Neural progenitor cell (in vitro differentiated cells): ENCODE results near the gene PATJ. TPM values are rescaled to one million over a fixed set of nuclear protein-coding genes. Genes with fewer than 3 reads are reported as not detected.

Source experiments
- DNase-seq: peaks from one replicate; pipeline ENCODE4 v3.0.0-alpha.2; 2016; ENCODE audit warnings: low spot score
- H2AFZ ChIP-seq: fragments of 200-600 bp; sonication (generic); replicated peaks from 2 replicates; pipeline ENCODE4 v1.6.1; 2016; ENCODE audit warnings: antibody characterized with exemption
- H3F3A ChIP-seq: fragments of 200-600 bp; sonication (generic); 2 replicates; pipeline ENCODE4 v1.6.1; 2016; ENCODE audit warnings: antibody characterized with exemption, low read depth
- H3K27ac ChIP-seq: fragments of 200-600 bp; sonication (generic); 2 replicates; pipeline ENCODE4 v1.5.1; 2016; ENCODE audit warnings: mild to moderate bottlenecking
- H3K27me3 ChIP-seq: fragments of 200-600 bp; sonication (generic); 2 replicates; pipeline ENCODE4 v1.6.1; 2016; ENCODE audit warnings: mild to moderate bottlenecking, moderate library complexity
- H3K36me3 ChIP-seq: fragments of 200-600 bp; sonication (generic); 2 replicates; pipeline ENCODE4 v1.5.1; 2016
- H3K4me1 ChIP-seq: fragments of 200-600 bp; sonication (generic); 2 replicates; pipeline ENCODE4 v1.6.1; 2016; ENCODE audit warnings: mixed run types
- H3K4me2 ChIP-seq: fragments of 200-600 bp; sonication (generic); 2 replicates; pipeline ENCODE4 v1.6.1; 2016
- H3K4me3 ChIP-seq: fragments of 200-600 bp; sonication (generic); 2 replicates; pipeline ENCODE4 v1.5.1; 2016
- H3K79me2 ChIP-seq: fragments of 200-600 bp; sonication (generic); 2 replicates; pipeline ENCODE4 v1.6.1; 2016; ENCODE audit warnings: low read depth
- H3K9ac ChIP-seq: fragments of 200-600 bp; sonication (generic); 2 replicates; pipeline ENCODE4 v1.6.1; 2016
- H3K9me3 ChIP-seq: fragments of 200-600 bp; sonication (generic); 2 replicates; pipeline ENCODE4 v1.5.1; 2016; ENCODE audit warnings: low read depth
- H4K20me1 ChIP-seq: fragments of 200-600 bp; sonication (generic); 2 replicates; pipeline ENCODE4 v1.6.1; 2016; ENCODE audit warnings: low read depth
- H3K27ac Mint-ChIP-seq: 3 replicates; pipeline ENCODE4 v1.8.0; 2021; ENCODE audit warnings: mixed read lengths
- H3K27me3 Mint-ChIP-seq: 2 replicates; pipeline ENCODE4 v1.8.0; 2022; ENCODE audit warnings: low read depth, mild to moderate bottlenecking, inconsistent platforms, moderate library complexity, mixed read lengths; ENCODE audit not compliant: insufficient read depth
- H3K36me3 Mint-ChIP-seq: 3 replicates; pipeline ENCODE4 v1.8.0; 2021; ENCODE audit warnings: mixed read lengths
- H3K4me1 Mint-ChIP-seq: 3 replicates; pipeline ENCODE4 v1.8.0; 2021; ENCODE audit warnings: mixed read lengths
- H3K4me3 Mint-ChIP-seq: 3 replicates; pipeline ENCODE4 v1.8.0; 2021; ENCODE audit warnings: mild to moderate bottlenecking, moderate library complexity, mixed read lengths
- H3K9me3 Mint-ChIP-seq: 3 replicates; pipeline ENCODE4 v1.8.0; 2020; ENCODE audit warnings: mixed read lengths
- CTCF ChIP-seq: fragments of 200-600 bp; sonication (generic); IDR thresholded peaks from 2 replicates; pipeline ENCODE4 v1.5.1; 2017; ENCODE audit warnings: antibody characterized with exemption, mild to moderate bottlenecking
- EZH2 ChIP-seq: fragments of 200-600 bp; sonication (generic); IDR thresholded peaks from 2 replicates; pipeline ENCODE4 v1.6.1; 2017; ENCODE audit warnings: antibody characterized with exemption, mild to moderate bottlenecking, moderate library complexity
- EZH2phosphoT487 ChIP-seq: fragments of 200-600 bp; sonication (generic); IDR thresholded peaks from 2 replicates; pipeline ENCODE4 v1.6.1; 2017; ENCODE audit warnings: antibody characterized with exemption
- total RNA-seq: library from RNA; depleted of rRNA; stranded (reverse); fragments of >200 nt; gene quantifications from 2 replicates; pipeline ENCODE4 v1.2.3, GENCODE V29; 2015; ENCODE audit warnings: low replicate concordance

The PATJ gene
- total RNA-seq, 1 donor from 2014 or later = 24.8 TPM

- Mint-ChIP-seq H3K4me3 (no peak overlapping the region), H3K36me3 (peaks cover 2% of the 10 kb centered on the region), H3K9me3 (peaks cover 24% of the 10 kb centered on the region), H3K27me3 (peaks cover 4% of the 10 kb centered on the region), H3K27ac (no peak overlapping the region), H3K4me1 (no peaks in the 10 kb centered on the region)
- H3K4me2 ChIP-seq = no peak overlapping the region
- H3K9ac ChIP-seq = no peak overlapping the region
- no peak overlapping the region for H3K4me3 ChIP-seq
- DNase-seq = no peak
- no peaks in the 10 kb centered on the region for H3K79me2 ChIP-seq
- no peaks in the 10 kb centered on the region for H3K4me1 ChIP-seq
- peaks cover 25% of the 10 kb centered on the region for H3K36me3 ChIP-seq
- H3K27me3 ChIP-seq = no peaks in the 10 kb centered on the region
- no peaks in the 10 kb centered on the region for H3K9me3 ChIP-seq
- no peak overlapping the region for H2AFZ ChIP-seq
- TF ChIP-seq EZH2phosphoT487 (no peak), EZH2 (no peak), CTCF (no peak)
- no peaks in the 10 kb centered on the region for H3F3A ChIP-seq
- no peaks in the 10 kb centered on the region for H4K20me1 ChIP-seq
- no peak overlapping the region for H3K27ac ChIP-seq
Observed at GRCh38 chr1:62207187-62207586, 464.9 kb downstream of the PATJ start.

GRCh38 chr1:62208087-62208486 is 465.8 kb downstream of the PATJ start:
- Histone ChIP-seq H3K4me1 (no peaks in the 10 kb centered on the region), H3K4me2 (no peak overlapping the region), H2AFZ (no peak overlapping the region), H3K27ac (no peak overlapping the region), H3K9ac (no peak overlapping the region), H3K36me3 (peaks cover 25% of the 10 kb centered on the region), H3K9me3 (no peaks in the 10 kb centered on the region), H3K27me3 (no peaks in the 10 kb centered on the region), H4K20me1 (no peaks in the 10 kb centered on the region), H3K79me2 (no peaks in the 10 kb centered on the region), H3F3A (no peaks in the 10 kb centered on the region), H3K4me3 (no peak overlapping the region)
- Mint-ChIP-seq H3K27ac (no peak overlapping the region), H3K4me3 (no peak overlapping the region), H3K9me3 (peaks cover 24% of the 10 kb centered on the region), H3K4me1 (no peaks in the 10 kb centered on the region), H3K36me3 (peaks cover 2% of the 10 kb centered on the region), H3K27me3 (peaks cover 6% of the 10 kb centered on the region)
- DNase-seq = no peak
- no peak for TF ChIP-seq CTCF
- TF ChIP-seq EZH2 = no peak
- TF ChIP-seq EZH2phosphoT487 = no peak

- Mint-ChIP-seq H3K9me3 (peaks cover 24% of the 10 kb centered on the region), H3K36me3 (peaks cover 2% of the 10 kb centered on the region), H3K27me3 (peaks cover 4% of the 10 kb centered on the region), H3K27ac (no peak overlapping the region), H3K4me1 (no peaks in the 10 kb centered on the region), H3K4me3 (no peak overlapping the region)
- H3K36me3 ChIP-seq = peaks cover 25% of the 10 kb centered on the region
- no peak for DNase-seq
- H2AFZ ChIP-seq = no peak overlapping the region
- no peak for TF ChIP-seq CTCF
- H3K79me2 ChIP-seq = no peaks in the 10 kb centered on the region
- no peak overlapping the region for H3K4me3 ChIP-seq
- no peaks in the 10 kb centered on the region for H3K4me1 ChIP-seq
- no peak overlapping the region for H3K9ac ChIP-seq
- H3K9me3 ChIP-seq = no peaks in the 10 kb centered on the region
- no peaks in the 10 kb centered on the region for H3K27me3 ChIP-seq
- no peaks in the 10 kb centered on the region for H3F3A ChIP-seq
- H4K20me1 ChIP-seq = no peaks in the 10 kb centered on the region
- H3K27ac ChIP-seq = no peak overlapping the region
- no peak overlapping the region for H3K4me2 ChIP-seq
Observed at GRCh38 chr1:62208970-62209369, 466.7 kb downstream of the PATJ start.
